Measurements from ENCODE around the gene CACFD1.

Gene CACFD1

DNA sequence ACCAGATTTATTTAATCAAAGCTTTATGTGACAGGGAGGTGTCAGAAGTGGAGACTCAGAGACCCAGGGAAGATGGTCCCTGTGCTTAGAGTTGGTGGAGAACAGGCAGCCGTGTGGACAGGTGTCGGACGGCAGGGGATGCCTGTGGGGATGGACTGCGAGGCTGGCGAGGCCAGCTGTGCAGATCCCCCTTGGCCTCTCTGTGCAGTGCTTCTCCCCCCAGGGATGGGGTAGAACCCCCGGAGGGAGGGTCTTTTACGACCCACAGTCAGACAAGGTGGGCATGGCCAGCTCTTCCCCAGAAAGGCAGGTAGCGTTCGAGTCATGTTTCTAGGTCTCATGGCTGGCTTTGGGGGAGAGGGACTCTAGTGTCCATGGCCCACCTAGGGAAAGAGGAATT, 23.8 kb downstream of the CACFD1 start:
- no peak for DNase-seq (ENCODE audit: low read depth in 2 of 2)

DNA sequence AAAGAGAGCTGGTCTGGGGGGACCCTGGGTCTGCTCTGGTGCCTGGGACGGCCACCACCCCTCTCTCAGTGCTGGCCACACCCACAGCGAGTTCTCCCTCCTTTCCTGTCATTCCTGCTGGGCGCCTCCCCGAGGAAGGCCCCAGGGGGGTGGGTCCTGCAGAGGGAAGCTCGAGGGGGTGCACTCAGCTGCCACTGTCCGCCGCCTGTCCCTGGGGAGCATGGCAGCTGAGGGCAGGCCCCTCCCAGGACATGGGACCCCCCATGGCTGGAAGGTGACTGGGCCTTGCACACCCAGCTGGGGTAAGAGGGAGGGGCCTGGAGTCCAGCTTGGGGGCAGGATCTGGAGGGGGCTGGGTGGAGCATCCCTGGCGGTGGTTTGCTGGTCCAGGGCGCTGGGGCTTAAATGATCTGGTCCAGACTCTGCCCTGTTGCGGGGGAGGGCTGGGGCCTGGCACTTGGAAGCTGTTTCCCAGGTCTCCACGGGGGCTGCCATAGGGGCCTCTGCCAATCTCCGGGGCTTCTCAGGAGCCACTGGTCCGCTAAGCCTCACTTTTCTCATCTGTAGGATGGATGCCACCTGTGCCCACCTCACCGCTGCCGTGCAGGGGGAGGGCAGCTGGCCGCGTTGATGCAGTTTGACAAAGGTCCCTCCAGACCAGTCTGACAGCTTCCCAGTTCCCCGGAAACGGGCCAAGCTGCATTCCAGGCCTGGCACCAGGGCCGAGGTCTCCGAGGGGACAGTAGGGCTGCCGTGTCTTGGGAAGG, 25.1 kb downstream of the CACFD1 start:
- DNase-seq (ENCODE audit: low read depth in 2 of 2): no peak

DNA sequence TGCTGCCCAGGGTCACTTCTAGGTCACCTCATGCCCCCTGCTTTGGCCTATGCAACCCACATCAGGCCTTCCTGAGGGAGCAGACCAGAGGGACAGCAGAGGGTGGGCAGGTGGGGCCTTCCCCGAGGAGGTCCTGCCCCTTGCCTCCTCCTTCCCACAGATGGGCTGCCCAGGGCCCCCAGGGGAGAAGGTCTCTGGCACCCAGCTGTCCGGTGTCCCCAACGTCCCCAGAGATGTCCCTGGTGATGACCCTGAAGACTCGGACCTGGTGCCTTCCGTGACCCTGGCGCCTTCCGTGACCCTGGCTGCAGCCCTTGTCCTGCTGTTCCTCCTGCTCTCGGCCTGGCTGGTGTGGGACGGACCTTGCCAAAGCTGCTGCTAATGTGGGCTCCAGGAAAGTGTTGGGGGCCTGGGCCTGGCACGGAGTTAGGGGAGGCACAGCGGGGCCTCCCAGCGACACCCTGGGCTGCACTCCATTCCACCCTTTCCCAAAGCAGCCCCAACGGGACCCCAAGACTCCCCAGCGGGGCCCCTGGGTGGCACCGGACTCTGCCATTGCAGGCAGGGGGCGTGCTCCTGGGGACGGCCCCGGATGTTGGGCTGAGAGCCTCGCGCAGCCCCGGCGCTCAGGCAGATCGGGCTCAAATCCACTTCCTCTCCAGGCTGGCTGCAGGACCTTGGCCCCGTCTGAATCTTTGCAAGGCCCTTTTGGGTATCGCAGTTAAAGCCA, 25.9 kb downstream of the CACFD1 start:
- DNase-seq (ENCODE audit: low read depth in 2 of 2): no peak

GRCh38 chr9:133487331-133487725, 27.6 kb downstream of the CACFD1 start:
- DNase-seq (ENCODE audit: low read depth in 2 of 2): no peak

DNA sequence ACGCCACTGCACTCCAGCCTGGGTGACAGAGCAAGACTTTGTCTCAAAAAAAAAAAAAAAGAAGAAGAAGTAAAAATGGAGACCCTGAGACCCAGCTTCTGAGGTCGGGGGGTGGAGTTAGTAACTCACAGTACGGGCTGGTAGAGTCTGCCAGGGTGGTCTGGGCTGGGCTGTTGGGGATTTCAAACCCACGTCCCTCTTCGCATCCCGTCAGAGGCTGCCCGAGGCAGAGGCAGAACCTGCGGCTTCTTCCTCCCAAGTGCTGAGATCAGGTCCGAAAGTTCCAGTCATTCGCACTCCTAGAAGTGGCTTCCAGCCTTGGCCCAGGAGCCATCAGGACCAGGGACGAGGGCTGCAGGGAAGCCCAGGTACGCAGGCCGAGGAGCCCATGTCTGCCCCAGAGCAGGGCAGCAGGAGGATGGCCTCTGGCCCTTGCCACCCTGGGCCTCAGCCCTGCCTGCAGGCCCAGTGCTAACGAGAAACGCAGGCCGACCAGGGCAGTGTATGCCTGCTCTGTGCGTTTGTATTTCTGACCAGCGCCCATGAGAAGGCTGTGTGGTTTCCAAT, 29.0 kb downstream of the CACFD1 start:
- no peak for DNase-seq (ENCODE audit: low read depth in 2 of 2)

GRCh38 chr9:133489253-133490190, 29.7 kb downstream of the CACFD1 start:
- no peak for DNase-seq (ENCODE audit: low read depth in 2 of 2)

GRCh38 chr9:133490201-133490681, 30.5 kb downstream of the CACFD1 start:
- no peak for DNase-seq (ENCODE audit: low read depth in 2 of 2)

DNA sequence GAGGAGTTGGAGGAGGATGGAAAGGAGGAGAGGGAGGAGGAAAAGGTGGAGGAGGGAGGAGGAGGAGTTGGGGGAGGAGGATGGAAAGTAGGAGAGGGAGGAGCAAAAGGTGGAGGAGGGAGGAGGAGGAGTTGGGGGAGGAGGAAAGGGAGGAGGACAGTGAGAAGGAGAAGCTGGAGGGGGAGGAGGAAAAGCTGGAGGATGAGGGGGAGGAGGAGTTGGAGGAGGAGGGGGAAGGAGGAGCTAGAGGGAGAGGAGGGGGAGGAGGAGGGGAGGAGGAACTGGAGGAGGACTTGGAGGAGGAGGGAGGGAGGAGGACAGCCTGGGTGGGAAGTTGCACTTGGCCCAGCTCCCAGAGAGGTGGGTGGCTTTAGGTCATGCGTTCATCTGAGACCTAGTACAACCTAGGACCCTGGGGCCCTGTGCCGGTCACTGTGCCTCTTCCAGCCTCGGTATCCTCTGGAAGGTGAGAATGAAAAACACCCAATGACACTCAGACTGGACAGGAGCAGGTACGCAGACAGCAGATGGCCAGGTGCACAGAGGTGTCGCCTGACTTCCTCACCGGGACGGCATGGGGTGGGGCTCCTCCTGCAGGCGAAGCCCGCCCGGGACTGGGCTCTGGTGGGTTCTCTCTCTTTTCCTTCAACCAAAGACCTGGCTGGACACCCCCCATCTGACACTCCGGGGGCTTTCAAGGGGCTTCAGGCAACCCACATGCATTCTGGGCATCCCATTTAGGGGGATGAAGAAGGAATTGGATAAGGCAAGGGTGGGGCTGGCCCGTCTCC, 31.3 kb downstream of the CACFD1 start:
- no peak for DNase-seq (ENCODE audit: low read depth in 2 of 2)

GRCh38 chr9:133491656-133491925, 31.8 kb downstream of the CACFD1 start:
- DNase-seq (ENCODE audit: low read depth in 2 of 2): no peak

GRCh38 chr9:133492061-133493021, 32.6 kb downstream of the CACFD1 start:
- no peak for DNase-seq (ENCODE audit: low read depth in 2 of 2)

DNA sequence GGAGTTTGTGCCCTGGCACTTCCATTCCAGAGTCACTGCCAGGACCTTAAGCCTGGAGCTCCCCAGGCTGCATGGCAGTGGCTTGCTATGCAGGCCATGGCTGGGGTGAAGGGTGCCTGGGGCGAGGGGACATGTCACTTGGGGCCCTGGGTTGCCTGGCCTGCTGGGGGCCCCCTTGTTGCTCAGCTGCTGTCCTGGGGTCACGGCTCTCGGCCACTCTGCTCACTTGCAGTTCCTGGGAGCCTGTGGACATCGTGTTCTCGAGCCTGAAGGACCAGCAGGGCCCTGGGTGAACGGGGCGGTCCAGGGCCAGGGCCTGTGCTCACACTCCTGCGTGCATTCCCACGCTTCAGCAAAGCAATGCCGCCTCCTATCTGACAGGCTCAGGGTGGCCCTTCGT, 33.6 kb downstream of the CACFD1 start:
- DNase-seq (ENCODE audit: low read depth in 2 of 2): no peak

DNA sequence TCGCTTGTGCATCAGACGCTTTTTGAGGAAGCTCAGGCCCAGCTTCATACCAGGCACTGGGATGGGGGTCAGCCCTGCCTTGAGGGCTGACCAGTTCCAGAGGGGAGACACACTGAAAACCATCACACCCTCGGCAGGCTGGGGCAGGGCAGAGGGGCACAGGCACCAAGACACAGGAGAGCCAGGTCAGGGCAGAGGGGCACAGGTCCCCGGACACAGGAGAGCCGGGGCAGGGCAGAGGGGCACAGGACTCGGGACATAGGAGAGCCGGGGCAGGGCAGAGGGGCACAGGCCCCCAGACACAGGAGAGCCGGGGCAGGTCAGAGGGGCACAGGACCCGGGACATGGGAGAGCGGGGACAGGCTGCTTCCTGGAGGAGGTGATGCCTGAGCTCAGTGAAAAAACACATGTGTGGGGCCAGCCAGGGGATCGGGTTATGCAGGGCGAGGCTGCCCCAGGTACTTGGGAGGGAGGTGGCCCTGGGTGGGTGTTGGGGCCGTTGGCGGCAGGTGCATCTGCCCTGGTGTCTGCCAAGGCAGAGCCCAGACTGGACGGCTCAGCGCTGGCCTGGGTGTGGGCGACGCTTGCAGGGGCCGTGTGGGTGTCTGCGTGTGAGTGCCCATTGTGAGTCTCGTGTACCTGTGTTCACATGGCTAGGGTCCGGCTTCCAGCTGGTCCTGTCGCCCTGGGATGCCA, 34.2 kb downstream of the CACFD1 start:
- DNase-seq (ENCODE audit: low read depth in 2 of 2): no peak

- DNase-seq (ENCODE audit: low read depth in 2 of 2): no peak
Measured at GRCh38 chr9:133494636-133495326, 35.0 kb downstream of the CACFD1 start.

DNA sequence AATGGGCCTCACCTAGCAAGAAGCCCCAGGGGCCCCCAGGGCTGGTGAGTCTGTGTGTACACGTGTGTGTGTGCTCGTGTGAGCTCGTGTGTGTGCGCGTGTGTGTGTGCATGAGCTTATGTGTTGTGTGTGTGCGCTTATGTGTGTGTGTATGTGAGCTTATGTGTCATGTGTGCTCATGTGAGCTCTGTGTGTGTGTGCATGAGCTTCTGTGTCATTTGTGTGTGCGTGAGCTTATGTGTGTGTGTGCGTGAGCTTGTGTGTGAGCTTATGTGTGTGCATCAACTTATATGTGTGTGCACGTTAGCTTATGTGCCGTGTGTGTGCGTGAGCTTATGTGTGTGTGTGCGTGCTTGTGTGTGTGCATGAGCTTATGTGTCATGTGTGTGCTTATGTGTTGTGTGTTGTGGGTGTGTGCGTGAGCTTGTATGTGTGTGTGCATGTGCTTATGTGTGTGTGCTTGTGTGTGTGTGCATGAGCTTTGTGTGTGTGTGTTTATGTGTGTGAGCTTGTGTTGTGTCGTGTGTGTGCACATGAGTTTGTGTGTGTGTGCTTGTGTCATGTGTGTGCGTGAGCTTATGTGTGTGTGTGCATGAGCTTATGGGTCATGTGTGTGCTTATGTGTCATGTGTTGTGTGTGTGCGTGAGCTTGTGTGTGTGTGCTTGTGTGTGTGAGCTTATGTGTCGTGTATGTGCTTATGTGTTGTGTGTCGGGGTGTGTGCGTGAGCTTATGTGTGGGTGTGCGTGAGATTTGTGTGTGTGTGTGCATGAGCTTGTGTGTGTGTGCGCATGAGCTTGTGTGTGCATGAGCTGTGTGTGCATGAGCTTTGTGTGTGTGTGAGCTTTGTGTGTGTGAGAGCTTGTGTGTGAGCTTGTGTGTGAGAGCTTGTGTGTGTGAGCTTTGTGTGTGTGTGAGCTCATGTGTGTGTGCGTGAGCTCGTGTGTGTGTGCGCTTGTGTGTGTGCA, 35.8 kb downstream of the CACFD1 start:
- no peak for DNase-seq (ENCODE audit: low read depth in 2 of 2)

DNA sequence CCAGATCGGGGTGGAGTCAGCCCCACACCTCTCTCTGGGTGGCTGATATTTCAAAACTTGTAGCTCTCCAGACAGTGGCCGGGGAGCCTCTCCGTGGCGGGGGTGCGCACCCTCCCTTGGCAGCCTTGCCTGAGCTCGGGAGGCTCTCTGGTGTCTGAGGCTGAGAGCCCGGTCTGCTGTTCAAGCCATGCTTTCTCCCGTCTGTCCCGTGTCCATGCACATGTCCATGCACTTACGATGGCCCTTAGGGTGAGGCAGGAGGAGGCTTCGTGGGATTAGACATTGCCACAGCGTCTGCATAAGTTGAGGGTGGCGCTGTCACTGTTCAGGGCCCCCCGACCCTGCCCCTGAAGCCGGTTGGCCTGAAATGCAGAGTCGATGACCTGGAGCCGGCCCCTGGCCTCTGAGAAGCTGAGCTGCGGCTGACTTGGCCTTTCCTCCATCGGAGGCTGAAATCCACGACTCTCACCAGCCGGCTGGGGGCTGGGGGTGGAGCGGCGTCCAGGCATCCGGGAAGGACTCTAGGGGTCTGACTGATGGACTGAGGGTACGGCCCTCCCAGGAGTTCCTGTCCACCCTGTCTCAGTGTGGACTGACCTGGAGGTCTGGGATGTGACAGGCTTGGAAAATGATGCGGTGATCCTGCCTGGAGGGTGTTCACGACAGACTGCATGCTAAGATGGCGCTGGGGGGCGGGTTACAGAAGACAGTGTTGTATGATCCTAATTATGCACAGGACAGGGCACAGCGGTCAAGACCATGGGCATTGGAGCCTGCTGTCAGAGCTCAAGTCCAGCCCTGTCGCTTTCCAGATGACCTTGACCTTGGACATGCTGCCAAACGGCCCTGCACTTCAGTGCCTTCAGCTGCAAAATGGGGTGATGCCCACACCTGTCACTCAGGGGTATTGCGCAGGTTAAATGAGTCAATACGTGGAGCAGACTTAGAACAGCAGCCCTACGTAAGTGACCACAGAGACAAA, 37.4 kb downstream of the CACFD1 start:
- no peak for DNase-seq (ENCODE audit: low read depth in 2 of 2)

- no peak for DNase-seq (ENCODE audit: low read depth in 2 of 2)
Measured at GRCh38 chr9:133499132-133499891, 39.5 kb downstream of the CACFD1 start.

All from stimulated activated CD8-positive, alpha-beta memory T cell treated with anti-CD3 and anti-CD28 coated beads, Interleukin-15, amount 100 ng/mL, for 48 hours (primary cell).